ENCODE data around the gene JAZF1. TPM values are rescaled to one million over a fixed set of nuclear protein-coding genes. Genes with fewer than 3 reads are reported as not detected.

Gene JAZF1
- total RNA-seq, 1 experiment from 2014 or later = 0.90 TPM

- no peaks in the 10 kb centered on the region for H4K20me1 ChIP-seq (ENCODE audit: insufficient read depth)
- no peaks in the 10 kb centered on the region for H3K79me2 ChIP-seq (ENCODE audit: low read depth)
- no peak overlapping the region for H3K4me2 ChIP-seq
- intact Hi-C loops (cut with micrococcal nuclease; ENCODE audit: unreplicated experiment) = no loop called here
- no peak overlapping the region for H2AFZ ChIP-seq
- H3K36me3 ChIP-seq (ENCODE audit: low read depth) = no peaks in the 10 kb centered on the region
- H3K27me3 ChIP-seq (ENCODE audit: insufficient read depth, low read depth) = no peaks in the 10 kb centered on the region
- no peak for TF ChIP-seq CTCF (conservative IDR thresholded peaks at IDR 0.05)
- TF ChIP-seq EZH2 (IDR thresholded peaks at IDR 0.05; ENCODE audit: low read depth) = no peak
- no peaks in the 10 kb centered on the region for H3K9me3 ChIP-seq (ENCODE audit: insufficient read depth, low read depth)
- POLR2A ChIA-PET (ENCODE audit: unreplicated experiment) = interaction anchor here (0.7 kb wide), 1 partner anchor 196 kb away, joined by 3 read pairs; no protein-coding TSS in a partner anchor
- CTCF ChIA-PET = interaction anchor here (0.9 kb wide), 1 partner anchor 697 kb away, joined by 3 read pairs; no protein-coding TSS in a partner anchor
- no peak for DNase-seq
- BruUV-seq (replicated peaks) = no TSS peak
- no peaks in the 10 kb centered on the region for H3K9me2 ChIP-seq (ENCODE audit: insufficient read depth)
- 0 out of 2 replicates have a peak, but pooled peaks cover 7% of the 10 kb centered on the region for H3K4me1 ChIP-seq (replicated peaks; ENCODE audit: insufficient read depth)
- H3F3A ChIP-seq (ENCODE audit: insufficient read depth, low read depth) = no peaks in the 10 kb centered on the region
- H3K27ac ChIP-seq = no peak overlapping the region
- H3K4me3 ChIP-seq = no peak overlapping the region
Observed at GRCh38 chr7:27906385-27907091, 274.1 kb downstream of the JAZF1 start.

GRCh38 chr7:27905951-27906350 is 274.6 kb downstream of the JAZF1 start:
- CTCF ChIA-PET = no interaction called here
- H3K27me3 ChIP-seq (ENCODE audit: insufficient read depth, low read depth) = no peaks in the 10 kb centered on the region
- DNase-seq = no peak
- no peaks in the 10 kb centered on the region for H3K36me3 ChIP-seq (ENCODE audit: low read depth)
- no peaks in the 10 kb centered on the region for H3K79me2 ChIP-seq (ENCODE audit: low read depth)
- 0 out of 2 replicates have a peak, but pooled peaks cover 12% of the 10 kb centered on the region for H3K4me1 ChIP-seq (replicated peaks; ENCODE audit: insufficient read depth)
- H2AFZ ChIP-seq = no peak overlapping the region
- H3F3A ChIP-seq (ENCODE audit: insufficient read depth, low read depth) = no peaks in the 10 kb centered on the region
- H3K27ac ChIP-seq = no peak overlapping the region
- POLR2A ChIA-PET (ENCODE audit: unreplicated experiment) = interaction anchor here (0.7 kb wide), 1 partner anchor 195 kb away, joined by 3 read pairs; no protein-coding TSS in a partner anchor
- TF ChIP-seq CTCF (conservative IDR thresholded peaks at IDR 0.05) = no peak
- TF ChIP-seq EZH2 (IDR thresholded peaks at IDR 0.05; ENCODE audit: low read depth) = no peak
- no peaks in the 10 kb centered on the region for H3K9me2 ChIP-seq (ENCODE audit: insufficient read depth)
- H3K4me2 ChIP-seq = no peak overlapping the region
- no peaks in the 10 kb centered on the region for H3K9me3 ChIP-seq (ENCODE audit: insufficient read depth, low read depth)
- intact Hi-C loops (cut with micrococcal nuclease; ENCODE audit: unreplicated experiment) = no loop called here
- no peak overlapping the region for H3K4me3 ChIP-seq
- BruUV-seq (replicated peaks) = no TSS peak
- H4K20me1 ChIP-seq (ENCODE audit: insufficient read depth) = no peaks in the 10 kb centered on the region

GRCh38 chr7:27901028-27901760 is 279.4 kb downstream of the JAZF1 start:
- Histone ChIP-seq H3K9me2 (ENCODE audit: insufficient read depth) (no peaks in the 10 kb centered on the region), H3F3A (ENCODE audit: insufficient read depth, low read depth) (0 out of 2 replicates have a peak, but pooled peaks cover 4% of the 10 kb centered on the region), H3K4me3 (peak overlapping the region; percentile 23; the same call in 1 of the 2 replicates), H3K4me1 (replicated peaks; ENCODE audit: insufficient read depth) (peaks cover 33% of the 10 kb centered on the region), H3K27me3 (ENCODE audit: insufficient read depth, low read depth) (no peaks in the 10 kb centered on the region), H3K79me2 (ENCODE audit: low read depth) (no peaks in the 10 kb centered on the region), H3K27ac (peak overlapping the region; percentile 64), H3K4me2 (peak overlapping the region; percentile 67), H3K36me3 (ENCODE audit: low read depth) (no peaks in the 10 kb centered on the region), H4K20me1 (ENCODE audit: insufficient read depth) (no peaks in the 10 kb centered on the region), H3K9me3 (ENCODE audit: insufficient read depth, low read depth) (no peaks in the 10 kb centered on the region), H2AFZ (peak overlapping the region; percentile 64)
- ChIA-PET CTCF (interaction anchor here (0.6 kb wide), 1 partner anchor 193 kb away, joined by 3 read pairs; no protein-coding TSS in a partner anchor), POLR2A (ENCODE audit: unreplicated experiment) (no interaction called here)
- DNase-seq = peak; percentile 34 to 58
- TF ChIP-seq CTCF (conservative IDR thresholded peaks at IDR 0.05) (no peak), EZH2 (IDR thresholded peaks at IDR 0.05; ENCODE audit: low read depth) (no peak)
- intact Hi-C loops (cut with micrococcal nuclease; ENCODE audit: unreplicated experiment) = no loop called here
- no TSS peak for BruUV-seq (replicated peaks)

Measured in PC-9 (cell line).